SKM-1 (cell line): ENCODE data around the gene AP2A2.

Experiments
- DNase-seq: peaks from one replicate; lab custom pipeline; 2025; ENCODE audit not compliant: unreplicated experiment; lab: John Stamatoyannopoulos, UW

Gene AP2A2

DNA sequence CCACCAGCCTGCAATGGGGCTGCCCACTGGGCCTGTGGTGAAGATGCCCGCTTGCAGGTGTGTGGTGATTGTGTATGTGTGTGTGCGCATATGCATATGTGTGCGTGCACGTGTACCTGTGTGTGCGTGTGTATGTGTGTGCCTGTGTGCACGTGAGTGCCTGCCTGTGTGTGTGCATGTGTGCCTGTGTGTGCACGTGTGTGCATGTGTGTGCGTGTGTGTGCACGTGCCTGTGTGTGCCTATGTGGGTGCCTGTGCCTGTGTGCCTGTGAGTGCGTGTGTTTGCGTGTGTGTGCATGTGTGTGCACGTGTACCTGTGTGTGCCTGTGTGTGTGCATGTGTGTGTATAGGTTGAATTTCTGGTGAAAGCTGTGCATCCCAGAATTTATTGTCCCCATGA, 113.3 kb downstream of the AP2A2 start:
- no peak for DNase-seq

DNA sequence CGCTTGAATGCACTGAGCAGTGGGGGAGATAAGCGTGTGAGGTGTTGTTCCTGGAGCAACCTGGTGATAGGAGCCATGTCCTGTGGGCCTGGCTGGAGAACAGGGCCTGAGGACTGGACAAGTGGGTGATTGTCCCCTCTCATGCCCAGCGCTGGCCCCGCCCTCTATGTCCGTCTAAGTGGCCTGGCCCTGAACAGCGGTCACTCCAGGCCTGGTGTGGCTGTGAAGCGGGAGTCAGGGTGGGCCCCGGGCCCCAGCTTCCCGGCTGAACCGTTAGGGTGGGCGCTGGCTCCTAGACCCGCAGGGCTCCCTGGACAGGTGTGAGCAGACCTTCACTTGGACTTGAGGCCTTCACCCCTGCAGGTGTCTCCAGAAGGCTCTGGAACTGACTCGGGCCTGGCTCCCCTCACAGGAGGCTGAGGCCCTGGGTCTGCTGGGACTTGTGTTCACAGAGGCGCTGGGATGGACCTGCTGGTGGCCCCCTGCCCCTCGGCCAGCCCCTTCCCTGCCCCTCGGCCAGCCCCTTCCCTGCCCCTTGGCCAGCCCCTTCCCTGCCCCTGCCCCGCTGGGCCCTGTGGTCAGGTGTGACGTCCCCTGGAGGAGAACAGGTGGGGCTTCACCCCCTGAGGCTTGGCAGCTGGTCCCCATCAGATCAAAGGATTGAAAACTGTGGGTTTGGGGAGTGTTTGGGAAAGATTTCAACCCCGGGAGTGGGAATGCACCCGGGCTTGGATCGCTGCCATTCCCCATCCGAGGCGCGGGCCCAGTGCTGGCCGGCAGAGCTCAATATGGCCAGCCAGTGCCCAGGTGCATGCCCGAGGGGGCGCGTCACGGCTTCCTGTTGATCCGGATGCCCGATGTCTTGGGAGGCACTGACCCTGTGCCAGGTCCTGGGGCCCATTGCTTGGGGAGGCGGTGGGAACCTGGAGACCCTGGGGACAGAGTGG, 114.1 kb downstream of the AP2A2 start:
- no peak for DNase-seq

DNA sequence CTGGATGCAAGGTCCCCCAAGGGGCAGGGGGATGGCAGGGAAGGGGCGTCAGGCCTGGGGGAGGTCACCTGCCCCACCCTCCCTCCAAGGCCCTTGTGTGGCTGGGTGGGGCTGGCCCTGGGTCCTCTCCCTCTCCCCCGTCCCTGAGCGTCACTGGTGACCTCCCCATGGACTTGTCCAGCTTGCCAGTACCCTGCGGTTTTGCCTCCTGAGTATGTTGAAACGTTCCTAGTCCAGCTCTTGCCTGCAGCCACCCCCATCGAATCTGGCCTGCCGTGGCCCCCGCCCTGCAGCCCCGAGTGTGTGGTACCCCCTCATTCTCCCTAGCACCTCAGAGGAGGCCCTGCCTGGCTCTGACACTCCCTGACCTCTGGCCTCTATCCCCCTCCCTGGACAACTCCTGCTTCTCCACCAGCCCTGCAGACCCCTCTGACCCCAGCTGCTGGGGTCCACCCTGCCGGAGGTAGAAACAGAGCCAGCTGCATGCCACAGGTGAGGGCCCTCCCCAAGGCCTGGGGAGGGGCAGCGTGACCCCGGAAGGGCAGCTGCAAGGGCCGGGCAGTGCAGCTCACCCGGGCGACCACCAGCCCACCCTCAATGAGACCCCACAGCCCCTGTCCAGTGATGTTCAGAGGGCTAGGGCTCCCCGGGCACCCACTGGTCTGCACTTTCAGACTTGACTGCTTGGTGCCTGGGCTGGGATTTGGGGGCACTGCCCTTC, 114.9 kb downstream of the AP2A2 start:
- DNase-seq: no peak

DNA sequence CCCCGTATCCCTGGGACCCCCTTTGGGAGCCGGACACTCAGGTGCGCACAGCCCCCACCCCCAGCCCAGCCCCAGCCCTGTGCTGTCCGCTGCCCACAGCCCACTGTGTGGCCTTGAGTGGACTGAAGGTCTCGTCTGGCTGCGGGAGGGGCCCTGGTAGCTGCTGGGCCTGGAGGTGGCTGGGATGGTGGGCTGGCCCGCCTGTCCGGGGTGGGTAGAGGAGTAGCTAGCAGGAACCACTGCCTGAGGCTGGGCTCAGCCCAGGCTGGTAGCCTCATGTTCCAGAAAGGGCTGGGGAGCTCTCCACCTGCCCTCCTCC, 115.4 kb downstream of the AP2A2 start:
- no peak for DNase-seq

DNA sequence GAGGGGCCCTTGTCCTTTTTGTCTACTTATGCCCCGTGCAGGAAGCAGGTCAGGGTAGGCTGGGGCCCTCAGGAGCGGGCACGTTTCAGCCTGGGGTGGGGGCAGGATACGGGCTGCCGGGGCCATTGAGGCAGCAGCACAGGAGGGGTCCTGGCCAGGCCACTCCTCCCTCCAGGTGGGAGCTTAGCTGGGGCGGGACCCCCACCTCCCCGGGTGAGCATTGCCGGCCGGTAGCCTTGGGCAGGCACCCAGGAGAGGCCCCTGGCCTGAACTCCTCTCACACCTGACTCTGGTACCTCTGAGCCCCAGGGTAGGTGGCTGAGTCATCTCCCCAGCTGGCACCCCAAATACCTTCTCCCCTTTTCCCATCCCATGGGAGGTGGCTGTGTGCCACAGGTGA, 115.8 kb downstream of the AP2A2 start:
- no peak for DNase-seq

DNA sequence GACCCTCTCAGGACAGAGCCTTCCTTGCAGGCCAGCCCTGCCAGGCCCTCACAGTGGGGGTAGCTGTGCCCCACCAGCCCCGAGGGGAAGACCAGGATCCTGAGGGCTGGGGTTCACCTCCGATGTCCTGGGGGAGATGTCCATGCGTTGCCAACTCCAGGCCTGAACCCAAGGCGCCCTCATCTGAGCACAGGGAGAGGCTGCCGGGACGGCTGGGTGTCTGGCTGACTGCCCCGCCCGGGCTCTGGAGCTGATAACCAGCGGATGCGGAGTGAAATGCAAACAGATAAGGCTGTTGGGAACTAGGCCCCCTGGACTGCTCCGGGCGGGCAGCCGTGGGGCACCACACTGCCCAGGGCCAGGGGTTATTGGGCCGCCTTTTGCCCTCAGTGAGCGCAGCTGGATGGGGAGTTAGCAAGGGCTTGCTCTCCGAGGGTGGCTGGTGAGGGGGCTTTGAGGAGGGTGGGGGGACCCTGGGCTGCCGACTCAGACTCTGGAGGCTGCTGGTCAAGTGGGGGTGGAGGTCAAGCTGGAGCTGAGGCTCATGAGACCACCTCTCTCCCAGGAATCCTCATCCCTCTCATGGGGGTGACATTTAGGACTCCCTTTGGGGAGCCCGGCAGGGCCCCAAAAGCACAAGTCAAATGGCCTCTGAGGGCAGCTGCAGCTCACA, 116.4 kb downstream of the AP2A2 start:
- DNase-seq: no peak

DNA sequence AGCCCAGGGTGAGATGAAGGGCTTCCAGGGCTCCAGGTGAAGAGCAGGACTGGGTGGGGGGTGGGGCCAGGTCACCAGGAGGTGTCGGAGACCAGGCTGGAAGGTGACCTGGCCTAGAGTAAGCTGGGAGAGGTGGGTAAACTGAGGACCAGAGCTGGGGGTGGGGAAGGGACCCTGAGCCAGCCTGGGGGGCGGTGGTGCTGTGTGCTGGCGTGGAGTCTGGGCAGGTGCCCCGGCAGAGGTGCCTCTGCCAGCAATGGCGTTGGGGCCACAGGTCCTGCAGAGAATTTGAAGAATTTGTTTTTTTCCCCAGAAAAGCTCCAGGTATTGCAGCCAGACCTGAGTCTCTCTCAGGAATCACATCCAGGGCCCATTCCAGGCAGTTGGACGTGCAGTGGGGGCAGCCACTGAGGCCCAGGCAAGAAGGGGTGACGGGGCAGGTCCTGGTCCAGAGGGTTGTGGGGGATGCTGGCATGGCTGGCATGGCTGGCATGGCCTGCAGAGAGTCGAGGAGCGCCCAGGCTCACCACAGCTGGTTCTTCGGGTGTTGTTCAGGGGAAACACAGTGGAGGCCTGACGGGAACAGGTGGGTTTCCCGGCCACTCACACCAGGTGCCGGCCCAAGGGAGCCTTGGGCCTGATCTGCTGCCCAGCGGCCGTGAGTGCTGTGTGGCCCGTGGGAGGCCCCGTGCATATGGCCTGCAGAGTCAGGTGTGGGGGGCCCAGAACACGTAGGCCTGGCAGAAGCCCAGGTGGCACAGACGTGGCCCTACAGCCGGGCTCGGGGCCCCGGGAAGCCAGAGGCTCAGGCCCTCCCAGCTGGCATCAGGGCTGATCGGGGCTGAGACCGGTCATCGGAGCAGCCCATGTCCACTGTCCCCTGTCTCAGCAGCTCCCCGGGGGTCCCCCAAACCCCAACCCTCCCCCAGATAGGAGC, 117.2 kb downstream of the AP2A2 start:
- DNase-seq: no peak

DNA sequence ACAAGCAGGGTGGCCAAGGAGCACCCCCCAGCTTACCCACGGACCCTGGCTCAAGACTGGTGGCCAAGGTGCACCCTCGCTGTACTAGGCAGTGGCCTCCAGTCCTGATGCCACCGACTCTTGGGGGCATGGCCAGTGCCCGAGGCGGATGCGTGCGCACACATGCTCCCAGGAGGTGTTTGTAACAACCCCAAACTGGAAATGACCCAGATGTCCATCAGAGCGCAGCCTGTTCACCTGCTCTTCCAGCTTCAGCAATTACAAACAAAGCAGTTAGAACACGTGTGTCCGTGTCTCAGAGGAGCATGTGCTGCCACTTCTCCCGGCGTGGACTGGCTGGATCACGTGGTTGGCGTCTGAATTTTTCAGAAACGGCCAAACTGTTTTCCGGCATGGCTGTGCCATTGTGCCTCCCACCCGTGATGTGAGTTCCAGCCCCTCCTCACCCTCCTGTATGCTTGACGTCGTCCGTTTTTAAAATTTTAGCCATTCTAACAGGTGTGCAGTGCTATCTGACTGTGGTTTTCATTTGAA, 118.0 kb downstream of the AP2A2 start:
- no peak for DNase-seq

DNA sequence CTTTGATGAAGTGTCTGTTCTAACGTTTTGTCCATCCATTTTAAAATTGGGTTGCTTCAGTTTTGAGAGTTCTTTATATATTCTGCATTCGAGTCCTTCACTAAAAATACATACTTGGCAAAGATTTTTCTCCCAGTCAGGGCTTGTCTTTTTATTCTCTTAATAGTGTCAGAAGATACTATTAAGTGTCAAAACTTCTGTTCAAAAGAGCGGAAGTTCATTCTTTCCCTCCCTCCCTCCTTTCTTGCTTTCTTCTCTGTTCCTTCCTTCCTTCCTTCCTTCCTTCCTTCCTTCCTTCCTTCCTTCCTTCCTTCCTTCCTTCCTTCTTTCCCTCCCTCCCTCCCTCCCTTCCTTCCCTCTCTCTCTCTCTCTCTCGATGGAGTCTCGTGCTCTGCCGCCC, 118.5 kb downstream of the AP2A2 start:
- DNase-seq: no peak

DNA sequence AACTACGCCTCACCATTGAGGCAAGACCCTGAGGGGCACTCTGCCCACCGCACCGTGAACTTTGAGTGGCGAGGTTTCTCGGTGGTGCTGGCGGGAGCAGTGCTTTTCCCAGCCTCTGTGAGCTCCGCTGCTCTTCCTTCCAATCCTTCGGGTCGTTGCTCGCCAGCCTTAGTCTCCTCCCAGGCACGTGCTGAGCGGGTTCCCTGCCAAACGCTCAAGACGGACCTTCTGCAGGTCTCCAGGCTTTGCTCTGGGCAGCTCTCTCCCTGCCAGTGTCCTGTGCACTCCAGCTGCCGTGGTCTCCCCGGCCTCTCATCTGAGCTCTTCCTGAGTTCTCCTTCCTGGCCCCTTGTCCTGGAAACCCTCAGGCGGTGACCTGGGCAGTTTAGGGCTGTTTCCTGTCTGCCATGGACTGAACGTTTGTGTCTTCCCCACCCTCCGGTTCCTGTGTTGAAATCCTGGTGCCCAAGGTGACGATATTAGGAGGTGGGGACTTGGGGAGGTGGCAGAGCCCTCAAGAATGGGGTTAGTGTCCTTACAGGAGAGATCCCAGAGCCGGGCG, 122.0 kb downstream of the AP2A2 start:
- no peak for DNase-seq

DNA sequence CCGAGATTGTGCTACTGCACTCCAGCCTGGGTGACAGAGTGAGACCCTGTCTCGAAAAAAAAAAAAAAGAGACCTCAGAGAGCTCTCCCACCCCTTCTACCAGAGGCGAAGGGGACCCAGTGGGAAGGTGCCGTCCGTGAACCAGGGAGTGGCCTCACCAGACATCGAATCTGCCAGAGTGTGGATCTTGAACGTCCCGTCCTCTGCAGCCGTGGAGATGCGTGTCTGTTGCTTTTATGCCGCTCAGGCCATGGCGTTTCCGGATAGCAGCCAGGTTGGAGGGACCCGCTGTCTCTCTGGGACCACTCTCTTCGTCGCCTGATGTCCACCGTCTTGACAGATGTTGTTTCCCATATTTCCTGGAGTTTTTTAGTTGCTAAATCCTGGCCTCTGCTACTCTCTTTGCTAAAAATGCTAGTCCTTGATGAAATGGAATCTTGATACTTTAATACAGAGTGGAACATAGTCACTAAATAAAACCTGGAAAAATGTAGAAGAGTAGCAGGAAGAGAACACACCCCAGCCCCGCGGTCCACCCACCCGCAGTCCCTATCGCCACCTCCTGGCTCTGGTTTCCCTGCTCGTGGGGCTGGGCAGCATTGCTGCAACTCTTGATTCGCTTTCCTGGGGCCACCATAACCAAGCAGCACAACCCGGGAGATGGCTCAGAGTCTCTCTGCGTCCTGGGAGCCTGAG, 122.9 kb downstream of the AP2A2 start:
- no peak for DNase-seq

DNA sequence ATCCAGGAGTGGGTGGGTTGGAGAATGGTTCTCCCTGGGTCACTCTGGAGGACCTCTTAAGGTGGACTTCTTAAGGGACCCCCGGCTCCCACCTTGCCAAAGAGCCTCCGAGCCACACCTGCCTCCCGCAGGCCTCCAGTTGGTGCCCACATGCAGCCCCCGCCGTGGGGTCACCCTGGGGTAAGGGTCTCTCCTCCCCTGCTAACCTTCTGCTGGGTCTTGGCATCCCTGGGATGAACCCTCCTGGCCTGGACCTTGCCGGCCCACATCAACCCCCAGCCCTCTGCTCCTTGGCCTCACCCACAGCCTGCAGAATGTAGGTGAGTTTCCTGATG, 123.4 kb downstream of the AP2A2 start:
- DNase-seq: no peak

DNA sequence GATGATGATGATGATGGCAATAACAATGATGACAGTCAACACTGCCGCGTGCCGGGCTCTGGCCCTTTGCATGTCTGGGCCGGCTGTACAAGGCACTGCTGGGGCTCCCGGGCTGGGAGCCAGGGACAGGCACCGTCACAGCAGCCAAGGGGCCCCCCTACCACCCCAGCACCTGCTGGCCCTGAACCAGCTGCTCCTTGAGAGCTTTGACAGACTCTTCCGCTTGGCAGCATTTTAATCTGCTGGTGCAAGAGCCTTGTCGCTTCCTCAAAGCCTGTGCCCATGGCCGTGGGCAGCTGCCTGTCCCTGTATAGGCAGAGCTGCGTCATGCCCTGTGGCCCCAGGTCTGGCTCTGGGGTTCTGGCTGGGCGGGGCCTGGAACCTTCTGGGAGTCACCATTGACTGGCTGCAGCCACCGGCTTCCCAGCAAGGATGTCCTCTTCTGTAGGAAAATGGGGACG, 123.8 kb downstream of the AP2A2 start:
- no peak for DNase-seq

DNA sequence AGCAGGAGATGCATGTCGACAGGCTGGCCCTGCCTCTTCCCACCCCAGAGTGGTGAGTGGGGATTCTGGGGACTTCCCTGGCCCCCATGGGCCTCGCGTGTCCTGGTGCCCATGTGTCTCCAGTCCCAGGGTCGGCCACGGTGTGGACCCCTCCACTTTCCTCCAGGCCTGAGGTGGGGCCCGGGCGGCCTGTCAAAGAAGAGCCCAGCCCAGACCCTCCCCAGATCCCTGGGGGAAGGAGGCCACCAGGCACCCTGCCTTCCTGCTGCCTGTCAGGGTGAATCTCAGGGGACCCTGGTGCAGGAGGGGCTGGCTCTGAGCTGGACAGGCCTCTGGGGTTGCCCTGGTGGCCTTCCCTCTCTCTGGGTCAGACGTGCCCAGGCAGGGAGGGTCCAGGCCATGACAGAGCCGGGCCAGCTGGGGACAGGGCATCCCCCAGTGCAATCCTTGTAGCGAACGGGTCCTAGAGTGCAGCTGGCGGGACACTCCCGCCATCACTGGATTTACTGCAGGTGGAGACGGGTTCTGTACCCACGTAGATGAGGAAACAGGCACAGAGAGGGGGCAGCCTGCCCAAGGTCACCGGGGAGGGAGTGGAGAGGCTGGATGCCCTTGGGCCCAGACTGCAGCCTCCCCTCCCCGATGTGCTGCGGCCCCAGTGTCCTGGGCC, 124.4 kb downstream of the AP2A2 start:
- DNase-seq: no peak

DNA sequence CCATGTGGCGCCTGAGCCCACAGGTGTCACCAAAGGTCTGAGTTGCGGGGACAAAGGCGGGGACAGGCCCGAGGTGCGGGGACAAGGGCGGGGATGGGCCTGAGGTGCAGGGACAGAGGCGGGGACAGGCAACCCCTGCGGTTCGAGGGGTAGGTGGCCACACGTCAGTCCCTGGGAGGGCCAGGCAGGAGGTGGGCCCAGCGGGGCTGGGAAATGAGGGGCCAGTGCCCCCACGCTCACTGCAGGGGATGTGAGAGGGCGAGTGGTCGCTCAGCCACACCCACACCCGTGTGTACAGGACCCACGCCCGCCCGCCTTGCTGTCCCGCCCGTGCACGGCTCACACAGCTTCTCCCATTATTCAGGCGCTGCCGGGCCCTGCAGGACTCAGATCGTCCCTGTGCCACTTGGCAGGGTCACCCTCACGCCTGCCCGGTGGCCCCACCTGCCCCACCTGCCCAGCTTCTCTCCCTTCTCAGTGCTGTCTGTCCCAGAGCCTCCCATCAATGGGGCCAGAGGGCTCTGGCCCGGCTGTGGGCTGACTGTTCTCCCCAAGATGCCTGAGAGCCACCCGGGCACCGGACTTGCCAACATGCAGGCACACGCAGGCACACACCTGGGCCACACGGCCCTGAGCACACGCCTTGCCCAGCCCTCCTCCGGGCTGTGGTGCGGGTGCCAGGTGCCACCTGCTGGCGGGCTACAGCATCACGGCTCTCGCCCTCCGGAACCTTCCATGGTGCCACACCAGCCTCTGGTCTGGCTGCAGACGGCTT, 125.1 kb downstream of the AP2A2 start:
- DNase-seq: no peak

DNA sequence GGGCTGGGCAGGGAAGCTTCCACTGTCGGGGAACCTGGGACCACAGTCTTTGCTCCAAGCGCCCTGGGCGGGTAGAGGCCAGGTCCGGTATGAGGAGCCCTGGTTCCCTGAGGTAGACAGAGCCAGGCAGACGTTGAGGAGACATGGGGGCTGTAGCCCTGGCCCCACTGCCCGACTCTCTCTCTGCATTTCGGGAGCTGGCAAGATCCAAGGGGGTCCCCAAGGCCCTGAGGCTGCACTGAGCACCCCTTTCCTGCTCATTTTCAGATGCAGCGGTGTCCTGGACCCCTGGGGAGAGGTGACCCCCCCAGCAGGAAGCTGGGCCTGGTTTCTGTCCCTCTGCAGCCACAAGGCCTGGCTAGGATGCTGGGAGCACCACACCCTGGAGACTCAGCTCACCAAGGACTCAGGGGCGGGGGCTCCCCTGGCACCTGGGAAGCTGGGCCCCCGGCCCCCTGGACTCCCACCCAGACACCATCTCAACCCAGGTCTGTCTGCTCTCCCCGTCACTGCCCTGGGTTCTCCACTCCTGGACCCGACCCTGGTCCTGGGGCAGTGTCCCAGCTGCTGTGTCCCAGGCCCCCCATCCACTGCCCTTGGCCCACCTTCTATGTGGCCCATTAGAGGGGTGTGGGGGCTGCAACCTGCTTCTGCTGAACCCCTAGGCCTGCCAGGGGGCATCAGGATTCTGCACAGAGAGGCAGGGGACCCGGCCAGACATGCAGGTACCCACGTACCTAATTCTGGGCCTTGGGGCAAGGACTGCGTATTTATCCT, 125.9 kb downstream of the AP2A2 start:
- no peak for DNase-seq

DNA sequence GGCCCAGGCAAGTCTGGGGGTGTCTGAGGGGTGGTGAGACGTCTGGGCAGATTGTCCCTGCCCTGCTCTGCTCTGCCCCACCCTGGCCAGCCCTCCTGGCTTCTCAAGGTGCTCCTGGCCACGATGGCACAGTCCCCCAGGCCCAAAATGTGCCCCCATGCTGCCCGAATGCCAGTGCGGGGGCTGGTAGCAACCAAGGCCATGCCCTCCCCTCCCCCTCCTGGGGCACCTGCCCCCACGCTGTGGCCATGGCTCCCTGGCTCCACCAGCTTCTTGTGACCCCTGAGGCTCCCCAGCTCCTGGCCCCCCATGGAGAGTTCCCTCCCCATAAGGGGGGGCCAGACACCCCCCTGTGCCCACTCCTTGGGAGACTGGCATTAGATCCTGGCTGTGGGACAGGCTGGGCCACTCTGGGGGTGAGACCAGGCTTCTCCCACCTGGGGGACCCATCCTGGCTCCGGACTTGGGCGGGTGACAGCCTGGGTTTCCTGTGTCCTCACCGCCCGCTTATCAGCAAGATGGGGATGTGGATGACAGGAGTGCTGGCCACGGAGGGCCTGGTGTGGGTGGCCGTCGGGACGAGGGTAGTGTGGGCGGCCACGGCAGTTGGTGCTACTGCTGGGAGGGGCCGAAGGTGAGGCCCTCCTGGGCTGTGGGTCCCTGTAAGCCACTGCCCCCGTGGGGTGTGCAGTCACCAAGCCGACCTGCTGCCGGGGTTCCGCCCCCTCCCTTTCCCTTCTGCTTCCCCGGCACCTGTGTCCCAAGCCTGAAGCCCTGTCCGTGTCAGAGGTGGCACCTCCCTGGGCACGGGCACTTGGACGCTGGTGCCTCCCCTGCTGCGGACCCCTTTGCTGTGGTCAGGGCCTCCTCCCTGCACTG, 126.7 kb downstream of the AP2A2 start:
- no peak for DNase-seq
